Upper lobe of left lung (tissue), 4 donors: ENCODE data around the gene PCYT1A.

Experiments used
- EP300 ChIP-seq, 4 donors: sonication (generic); formaldehyde crosslinking; IDR thresholded peaks; one replicate each; pipeline ENCODE4 v1.5.1; 2017; ENCODE audit warnings: antibody characterized with exemption in 4 of 4, control low read depth in 2 of 4
- POLR2A ChIP-seq, 4 donors: fragments of 450-650 bp; IDR thresholded peaks; one replicate each; pipeline ENCODE4 v1.5.1; 2016 to 2017; ENCODE audit warnings: antibody characterized with exemption in 4 of 4, mild to moderate bottlenecking in 2 of 4
- POLR2AphosphoS5 ChIP-seq, 2 donors: sonication (generic); formaldehyde crosslinking; IDR thresholded peaks; one replicate each; pipeline ENCODE4 v1.5.1; 2017; ENCODE audit warnings: antibody characterized with exemption in 2 of 2
- TF ChIP-seq, protein P1 (sequence below), 6 experiments: fragments of 450-650 bp in 4 of 6; fragments of 200-600 bp in 2 of 6; sonication (generic) in 2 of 6; IDR thresholded peaks; one replicate each; pipeline ENCODE4 v1.5.1; 2016 to 2019; ENCODE audit warnings: antibody characterized with exemption in 6 of 6

GRCh38 chr3:196332168-196332567, 44.6 kb upstream of the PCYT1A start:
- TF ChIP-seq POLR2AphosphoS5 (IDR thresholded peaks at IDR 0.05) (no peak), POLR2A (IDR thresholded peaks at IDR 0.05) (no peak), EP300 (IDR thresholded peaks at IDR 0.05) (no peak)
- TF ChIP-seq, protein P1, sequence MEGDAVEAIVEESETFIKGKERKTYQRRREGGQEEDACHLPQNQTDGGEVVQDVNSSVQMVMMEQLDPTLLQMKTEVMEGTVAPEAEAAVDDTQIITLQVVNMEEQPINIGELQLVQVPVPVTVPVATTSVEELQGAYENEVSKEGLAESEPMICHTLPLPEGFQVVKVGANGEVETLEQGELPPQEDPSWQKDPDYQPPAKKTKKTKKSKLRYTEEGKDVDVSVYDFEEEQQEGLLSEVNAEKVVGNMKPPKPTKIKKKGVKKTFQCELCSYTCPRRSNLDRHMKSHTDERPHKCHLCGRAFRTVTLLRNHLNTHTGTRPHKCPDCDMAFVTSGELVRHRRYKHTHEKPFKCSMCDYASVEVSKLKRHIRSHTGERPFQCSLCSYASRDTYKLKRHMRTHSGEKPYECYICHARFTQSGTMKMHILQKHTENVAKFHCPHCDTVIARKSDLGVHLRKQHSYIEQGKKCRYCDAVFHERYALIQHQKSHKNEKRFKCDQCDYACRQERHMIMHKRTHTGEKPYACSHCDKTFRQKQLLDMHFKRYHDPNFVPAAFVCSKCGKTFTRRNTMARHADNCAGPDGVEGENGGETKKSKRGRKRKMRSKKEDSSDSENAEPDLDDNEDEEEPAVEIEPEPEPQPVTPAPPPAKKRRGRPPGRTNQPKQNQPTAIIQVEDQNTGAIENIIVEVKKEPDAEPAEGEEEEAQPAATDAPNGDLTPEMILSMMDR (IDR thresholded peaks at IDR 0.05), result no peak
